ENCODE data around the gene TRIP12.

DNA sequence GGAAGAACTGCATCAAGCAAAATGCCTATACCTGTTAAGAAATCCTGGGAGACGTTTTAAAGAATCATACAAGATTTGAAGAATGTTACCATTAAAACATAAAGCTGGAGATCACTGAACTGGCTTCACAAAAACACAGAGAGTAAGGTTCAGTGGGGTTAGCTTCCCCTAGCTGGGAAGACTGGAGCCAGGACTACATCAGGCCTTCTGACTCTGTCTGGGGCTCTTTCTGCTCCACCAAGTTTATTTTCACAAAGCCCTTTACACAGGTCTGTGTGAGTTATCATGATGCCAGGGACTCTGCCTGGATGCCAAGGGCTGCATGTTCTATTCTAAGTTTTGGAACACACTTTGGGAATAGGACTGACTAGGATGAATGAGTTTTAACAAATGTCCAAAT, 160.1 kb downstream of the TRIP12 start:
- TF ChIP-seq ZNF114 (tag by site-specific recombination; IDR thresholded peaks at IDR 0.05) (no peak), ZFP69B (tag by site-specific recombination; IDR thresholded peaks at IDR 0.05) (no peak)
- TF ChIP-seq, protein P1, sequence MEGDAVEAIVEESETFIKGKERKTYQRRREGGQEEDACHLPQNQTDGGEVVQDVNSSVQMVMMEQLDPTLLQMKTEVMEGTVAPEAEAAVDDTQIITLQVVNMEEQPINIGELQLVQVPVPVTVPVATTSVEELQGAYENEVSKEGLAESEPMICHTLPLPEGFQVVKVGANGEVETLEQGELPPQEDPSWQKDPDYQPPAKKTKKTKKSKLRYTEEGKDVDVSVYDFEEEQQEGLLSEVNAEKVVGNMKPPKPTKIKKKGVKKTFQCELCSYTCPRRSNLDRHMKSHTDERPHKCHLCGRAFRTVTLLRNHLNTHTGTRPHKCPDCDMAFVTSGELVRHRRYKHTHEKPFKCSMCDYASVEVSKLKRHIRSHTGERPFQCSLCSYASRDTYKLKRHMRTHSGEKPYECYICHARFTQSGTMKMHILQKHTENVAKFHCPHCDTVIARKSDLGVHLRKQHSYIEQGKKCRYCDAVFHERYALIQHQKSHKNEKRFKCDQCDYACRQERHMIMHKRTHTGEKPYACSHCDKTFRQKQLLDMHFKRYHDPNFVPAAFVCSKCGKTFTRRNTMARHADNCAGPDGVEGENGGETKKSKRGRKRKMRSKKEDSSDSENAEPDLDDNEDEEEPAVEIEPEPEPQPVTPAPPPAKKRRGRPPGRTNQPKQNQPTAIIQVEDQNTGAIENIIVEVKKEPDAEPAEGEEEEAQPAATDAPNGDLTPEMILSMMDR (tag by site-specific recombination; IDR thresholded peaks at IDR 0.05), result no peak
